Raji (cell line): ENCODE data around the gene STN1.

Experiments
- POLR2A ChIP-seq: IDR thresholded peaks from 2 replicates; pipeline ENCODE4 v1.6.1; 2011; ENCODE audit warnings: low read depth, low read length, control low read depth; ENCODE audit not compliant: insufficient read depth

STN1 gene

DNA sequence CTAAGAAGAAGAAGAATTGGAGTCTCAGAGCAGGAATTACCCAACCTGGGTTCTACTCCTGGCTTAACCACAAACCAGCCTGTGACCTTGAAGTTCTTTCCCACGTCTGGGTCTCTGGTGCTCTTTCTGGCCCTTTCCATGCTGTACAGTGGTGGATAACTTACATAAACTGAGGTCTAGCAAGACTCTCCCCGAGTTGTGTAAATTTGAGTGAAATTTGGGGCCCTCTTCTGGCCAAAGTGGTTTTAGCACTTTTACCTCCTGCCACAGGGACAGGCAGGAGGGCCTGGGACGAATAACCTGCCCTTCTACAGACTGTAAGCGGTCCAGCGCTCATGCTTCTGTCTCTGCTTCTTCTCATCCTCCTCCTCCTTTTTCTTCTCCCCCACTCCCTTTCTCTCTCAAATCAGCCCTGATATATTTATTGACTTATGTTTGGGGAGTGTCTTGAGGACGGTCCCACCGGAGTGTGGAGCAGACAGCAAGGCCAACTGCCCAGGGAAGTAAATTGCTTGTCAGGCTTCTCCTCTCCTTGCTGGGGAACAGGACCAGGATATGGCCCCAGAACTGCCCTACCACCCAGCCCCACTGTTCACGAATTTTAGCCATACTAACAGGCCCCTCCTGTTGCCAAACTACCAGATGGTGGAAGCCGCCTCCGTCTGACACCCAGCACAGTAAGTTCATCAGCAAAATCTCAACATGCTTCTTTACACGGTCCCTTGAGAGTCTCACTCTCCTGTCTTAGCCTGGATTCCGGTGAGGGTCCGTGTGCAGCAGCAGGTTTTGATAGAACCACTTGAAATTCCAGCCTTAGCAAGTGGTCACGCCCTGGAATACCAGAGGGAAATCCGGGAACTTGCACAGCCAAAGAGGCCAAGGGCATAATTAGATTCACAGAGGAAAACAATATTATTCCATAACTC, 58.6 kb downstream of the STN1 start:
- no peak for TF ChIP-seq POLR2A

GRCh38 chr10:103858360-103858759, 59.6 kb downstream of the STN1 start:
- no peak for TF ChIP-seq POLR2A

- TF ChIP-seq POLR2A: no peak
Measured at GRCh38 chr10:103856797-103857170, 61.2 kb downstream of the STN1 start.

DNA sequence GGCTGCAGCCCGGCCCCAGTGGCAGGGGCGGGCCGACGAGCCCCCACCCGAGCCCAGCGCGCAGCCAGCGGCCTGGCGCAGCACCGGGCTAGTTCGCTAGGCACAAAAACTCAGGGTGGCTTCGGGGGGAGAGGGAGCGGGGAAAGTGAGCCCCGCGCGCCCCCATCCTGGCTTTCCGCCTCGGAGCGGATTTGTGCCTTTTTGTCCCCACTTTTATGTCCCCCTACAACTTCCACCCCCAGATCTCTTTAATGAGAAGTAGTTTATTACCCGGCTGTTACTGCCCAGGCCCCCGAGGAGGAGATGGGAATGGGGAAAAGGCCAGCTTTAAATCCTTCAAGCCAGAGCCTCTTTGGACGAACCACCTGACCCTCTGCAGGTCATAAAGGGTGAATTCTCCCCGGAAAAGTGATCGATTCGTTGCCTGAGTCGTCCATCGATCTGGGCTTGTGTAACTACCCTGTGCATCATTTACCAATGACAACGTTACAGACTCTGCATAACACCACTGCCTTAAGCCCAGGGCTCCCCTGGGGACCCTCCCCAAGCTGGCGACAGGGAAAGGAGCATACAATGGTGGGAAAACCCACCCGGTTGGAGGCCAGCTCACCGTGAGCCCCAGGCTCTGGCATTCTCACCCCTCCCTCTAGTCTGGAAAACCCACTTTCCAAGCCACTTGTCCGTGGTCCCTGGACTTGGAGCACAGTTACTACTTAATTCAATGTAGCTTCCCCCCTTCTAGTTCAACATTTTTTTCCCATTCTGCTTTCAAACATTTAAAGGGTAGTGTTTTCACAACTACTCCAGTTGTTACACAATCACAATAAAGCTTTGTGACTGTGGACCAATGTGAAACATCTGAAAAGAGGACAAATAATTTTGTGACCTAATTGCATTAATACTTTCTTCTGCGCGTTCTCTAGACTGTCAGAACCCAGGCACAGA, 61.9 kb downstream of the STN1 start:
- TF ChIP-seq POLR2A: no peak

- TF ChIP-seq POLR2A: no peak
Measured at GRCh38 chr10:103855424-103855823, 62.6 kb downstream of the STN1 start, which contains the start of gene SH3PXD2A. SH3PXD2A (minus strand) TSS chr10:103855576; CDS start chr10:103855266, 310 bp downstream.

DNA sequence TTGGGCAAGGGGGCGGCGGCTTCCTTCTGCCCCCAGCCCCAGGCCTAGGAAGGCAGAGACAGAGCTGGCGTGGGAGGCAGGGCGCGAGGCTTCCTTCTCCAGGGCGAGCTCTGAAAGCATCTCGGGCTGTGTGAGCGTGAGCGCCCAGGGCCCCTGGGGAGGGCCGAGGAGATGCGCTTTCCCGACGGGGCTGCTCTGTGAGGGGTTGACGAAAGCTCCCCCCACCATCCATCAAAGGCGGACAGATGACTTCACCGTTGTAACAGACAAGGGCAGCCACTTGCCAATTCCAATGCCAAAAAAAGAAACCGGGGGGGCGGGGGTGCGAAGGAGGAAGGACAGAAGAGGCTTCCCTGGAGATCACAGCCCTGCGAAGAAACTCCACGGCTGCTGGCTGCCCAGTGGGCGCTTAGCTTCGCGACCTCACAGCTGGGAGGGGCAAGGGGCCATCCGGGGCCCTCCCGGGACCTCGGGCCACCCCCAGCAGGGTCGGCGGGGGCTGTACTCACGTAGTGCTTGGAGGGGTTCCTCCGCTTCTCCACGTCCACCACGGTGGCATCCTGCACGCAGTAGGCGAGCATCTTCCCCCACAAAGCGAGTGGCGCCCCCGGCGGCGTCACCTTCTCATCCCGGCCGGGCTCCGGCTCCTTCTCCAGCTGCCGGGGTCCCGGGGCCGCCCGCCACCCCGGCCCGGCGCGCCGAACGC, 63.1 kb downstream of the STN1 start:
- TF ChIP-seq POLR2A: no peak

GRCh38 chr10:103854265-103854685, 63.7 kb downstream of the STN1 start:
- no peak for TF ChIP-seq POLR2A

DNA sequence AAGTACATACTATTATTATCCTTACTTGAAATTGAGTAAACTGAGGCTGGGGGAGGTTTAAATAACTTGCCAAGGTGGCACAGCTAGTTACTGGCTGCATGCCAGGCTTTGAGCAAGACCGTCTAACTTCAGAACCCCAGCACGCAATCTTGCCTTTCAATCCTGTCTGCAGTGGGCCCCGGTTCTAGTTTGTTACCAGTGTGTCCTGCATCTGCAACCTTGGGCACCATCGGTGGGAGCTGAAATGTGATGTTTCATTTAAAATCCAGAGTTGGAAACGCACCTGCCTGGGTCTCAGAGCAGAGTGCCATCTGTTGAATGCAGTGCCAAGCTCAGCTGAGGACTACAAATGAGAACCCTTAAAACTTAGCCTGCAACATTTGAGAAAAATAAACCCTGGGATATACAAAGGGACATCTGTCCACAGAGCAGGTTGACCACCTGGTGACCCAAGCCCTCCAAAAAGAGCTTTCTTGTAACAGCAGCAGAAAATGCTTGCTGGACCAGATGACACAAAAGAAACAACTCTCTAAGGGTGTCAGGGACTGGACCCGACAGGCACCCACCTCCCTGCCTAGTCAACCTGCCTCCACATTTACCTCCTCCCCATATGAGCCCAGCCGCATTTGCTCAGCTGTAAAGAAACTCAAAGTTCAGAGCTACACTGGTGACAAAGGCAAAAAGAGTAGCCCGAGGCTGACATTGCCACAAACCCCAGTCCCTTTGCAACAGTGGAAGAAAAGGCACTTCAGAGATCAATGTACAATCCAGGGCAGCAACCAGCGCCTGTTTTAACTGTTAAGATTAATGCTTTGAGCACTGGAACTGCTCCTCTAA, 64.3 kb downstream of the STN1 start:
- no peak for TF ChIP-seq POLR2A

GRCh38 chr10:103852856-103853255, 65.1 kb downstream of the STN1 start:
- TF ChIP-seq POLR2A: no peak

DNA sequence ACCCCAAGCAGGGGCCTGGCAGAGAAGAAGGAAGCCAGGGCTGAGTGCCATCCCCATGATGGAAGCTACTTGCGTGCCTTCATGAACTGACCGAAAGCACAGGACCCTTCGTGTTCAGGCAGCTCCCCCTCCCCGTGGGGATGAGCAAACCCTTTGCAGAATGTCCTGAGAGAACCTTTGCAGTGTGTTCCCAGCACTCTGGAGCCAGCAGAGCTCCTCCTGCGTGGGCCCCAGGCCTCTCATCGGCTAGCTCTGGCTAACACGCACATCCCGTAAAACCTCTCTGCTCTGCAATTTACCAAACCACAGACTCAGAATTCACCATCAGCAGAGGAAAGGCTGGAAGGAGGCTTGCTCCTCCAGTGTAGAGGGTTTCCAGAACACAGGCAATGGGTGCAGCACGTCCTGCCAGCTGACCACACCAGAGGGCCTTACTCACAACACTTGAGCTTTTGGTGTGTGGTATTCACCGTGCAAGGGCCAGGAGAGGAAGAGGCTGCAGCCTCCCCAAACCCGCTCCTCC, 65.7 kb downstream of the STN1 start:
- TF ChIP-seq POLR2A: no peak

DNA sequence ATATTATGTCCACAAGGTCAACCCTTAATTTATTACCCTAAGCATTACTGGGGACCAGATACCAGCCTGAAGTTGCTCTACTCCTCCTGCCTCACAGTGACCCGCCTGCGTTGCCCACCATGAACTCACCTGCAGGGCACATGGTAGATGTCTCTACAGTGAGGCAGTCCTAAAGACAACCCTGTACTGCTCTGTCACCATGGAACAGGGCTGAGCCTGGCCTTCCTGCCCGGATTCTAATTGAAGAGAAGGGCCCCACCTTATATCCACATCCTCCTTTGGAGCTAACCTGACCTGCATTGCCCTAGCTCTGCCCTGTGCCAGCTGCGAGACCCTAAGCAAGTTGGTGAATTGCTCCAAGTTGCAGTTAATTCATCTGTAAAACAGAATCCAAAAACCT, 66.7 kb downstream of the STN1 start:
- no peak for TF ChIP-seq POLR2A

DNA sequence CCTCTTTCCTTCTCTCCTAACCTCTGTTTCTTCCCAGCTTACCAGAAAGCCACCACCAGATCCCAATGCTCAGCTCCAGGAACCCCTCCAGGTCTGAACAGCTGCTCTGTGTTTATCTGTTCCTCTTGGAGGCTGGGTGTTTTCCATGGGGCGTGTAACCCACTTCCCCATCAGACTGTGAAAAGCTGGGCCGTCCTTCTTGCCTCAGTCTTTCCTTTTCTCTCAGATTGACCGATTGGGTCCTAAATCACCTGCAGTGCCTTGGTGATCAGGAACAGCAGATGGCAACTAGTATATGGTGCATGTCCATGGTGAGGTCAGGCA, 67.5 kb downstream of the STN1 start:
- TF ChIP-seq POLR2A: no peak

- TF ChIP-seq POLR2A: no peak
Measured at GRCh38 chr10:103849880-103850571, 68.0 kb downstream of the STN1 start.
